GM21423 (cell line): ENCODE measurements around the gene RASSF4.

ENCODE experiments used
- ATAC-seq: cut with Tn5 transposase; IDR thresholded peaks from one replicate; pipeline ENCODE4 v1.9.1; 2021; ENCODE audit warnings: mild to moderate bottlenecking, moderate library complexity; ENCODE audit not compliant: unreplicated experiment

Gene RASSF4

GRCh38 chr10:44986179-44986578 lies 26.6 kb downstream of the RASSF4 start:
- ATAC-seq = no peak

GRCh38 chr10:44986670-44987069 lies 27.1 kb downstream of the RASSF4 start:
- no peak for ATAC-seq

GRCh38 chr10:44988957-44989585 lies 29.5 kb downstream of the RASSF4 start:
- no peak for ATAC-seq

- no peak for ATAC-seq
Measured at GRCh38 chr10:44989597-44990301, 30.1 kb downstream of the RASSF4 start.

- no peak for ATAC-seq
Measured at GRCh38 chr10:44990302-44990655, 30.7 kb downstream of the RASSF4 start.

GRCh38 chr10:44990965-44991364 lies 31.4 kb downstream of the RASSF4 start:
- ATAC-seq = no peak

- ATAC-seq = no peak
Measured at GRCh38 chr10:44991571-44991970, 32.0 kb downstream of the RASSF4 start.

GRCh38 chr10:44992070-44992731 lies 32.6 kb downstream of the RASSF4 start:
- ATAC-seq = no peak

GRCh38 chr10:44992732-44993225 lies 33.2 kb downstream of the RASSF4 start:
- no peak for ATAC-seq

GRCh38 chr10:44993226-44993921 lies 33.8 kb downstream of the RASSF4 start:
- no peak for ATAC-seq

- no peak for ATAC-seq
Measured at GRCh38 chr10:44993922-44994751, 34.5 kb downstream of the RASSF4 start.

GRCh38 chr10:44994752-44995530 lies 35.3 kb downstream of the RASSF4 start:
- ATAC-seq = no peak

- no peak for ATAC-seq
Measured at GRCh38 chr10:44995581-44995913, 35.9 kb downstream of the RASSF4 start.

- no peak for ATAC-seq
Measured at GRCh38 chr10:44995914-44996669, 36.5 kb downstream of the RASSF4 start.

GRCh38 chr10:44997105-44997748 lies 37.6 kb downstream of the RASSF4 start:
- no peak for ATAC-seq

- no peak for ATAC-seq
Measured at GRCh38 chr10:44998146-44998631, 38.6 kb downstream of the RASSF4 start.

GRCh38 chr10:45000138-45000751 lies 40.6 kb downstream of the RASSF4 start:
- no peak for ATAC-seq

GRCh38 chr10:45000752-45001380 lies 41.3 kb downstream of the RASSF4 start, which contains the start of gene ZNF22:
TSS of gene ZNF22 (plus strand) at chr10:45000923. CDS start at chr10:45003369, 2,446 bp downstream.
- peak; percentile 68 for ATAC-seq
